NCI-H2081 treated with DMSO at 0.1 percent for 48 hours (cell line): ENCODE measurements around the gene CDIPT.

ENCODE experiments used
- DNase-seq: peaks from one replicate; lab custom pipeline; 2025; lab: John Stamatoyannopoulos, UW

CDIPT gene

GRCh38 chr16:29809850-29810698, 53.0 kb downstream of the CDIPT start:
- no peak for DNase-seq

GRCh38 chr16:29809031-29809747, 53.8 kb downstream of the CDIPT start:
- DNase-seq: no peak
